NCI-H1694 (cell line): Measurements from ENCODE around the gene SIL1.
"Not testable (repeated sequence)": the region's sequence is repeated elsewhere in the genome, so short reads cannot be mapped to it uniquely, and the experiment has no call there.

Experiments
- DNase-seq: peaks from one replicate; lab custom pipeline; 2025; lab: John Stamatoyannopoulos, UW

Gene SIL1

DNA sequence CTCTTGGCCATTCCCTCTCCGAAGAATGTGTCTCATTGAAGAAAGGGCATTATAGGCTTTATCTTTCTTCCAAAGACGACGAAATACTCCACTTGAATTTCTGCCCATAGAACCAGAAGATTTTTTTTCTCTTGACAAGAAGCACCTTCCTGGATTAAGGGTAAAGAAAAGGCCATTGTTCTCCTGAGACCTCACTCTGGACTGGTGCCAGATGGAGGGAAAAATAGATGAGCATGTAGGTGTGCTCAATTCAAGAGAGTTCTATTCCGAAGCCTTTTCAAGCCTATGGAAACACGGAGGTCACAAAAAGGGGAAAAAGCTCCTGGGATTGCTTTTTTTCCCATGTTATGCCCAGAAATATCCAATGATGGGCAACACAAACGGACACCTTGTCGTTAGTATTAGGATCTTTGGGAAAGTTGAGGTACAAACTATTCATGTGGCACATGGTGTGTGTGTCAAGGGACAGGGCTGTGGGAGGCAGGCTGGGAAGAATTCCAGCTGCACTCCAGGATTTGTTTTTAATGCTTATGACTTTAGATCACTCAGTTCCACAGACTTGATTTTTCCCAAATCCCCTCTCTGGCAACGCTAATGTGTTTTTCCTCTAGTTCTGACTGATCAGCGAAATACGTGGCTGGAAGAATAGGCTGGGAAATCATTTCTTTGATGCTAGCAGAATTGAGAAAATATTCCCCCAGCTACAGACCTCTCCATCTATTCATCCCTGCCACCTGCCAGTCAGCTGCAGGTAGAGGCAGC is 89.9 kb downstream of the SIL1 start:
- no peak for DNase-seq

DNA sequence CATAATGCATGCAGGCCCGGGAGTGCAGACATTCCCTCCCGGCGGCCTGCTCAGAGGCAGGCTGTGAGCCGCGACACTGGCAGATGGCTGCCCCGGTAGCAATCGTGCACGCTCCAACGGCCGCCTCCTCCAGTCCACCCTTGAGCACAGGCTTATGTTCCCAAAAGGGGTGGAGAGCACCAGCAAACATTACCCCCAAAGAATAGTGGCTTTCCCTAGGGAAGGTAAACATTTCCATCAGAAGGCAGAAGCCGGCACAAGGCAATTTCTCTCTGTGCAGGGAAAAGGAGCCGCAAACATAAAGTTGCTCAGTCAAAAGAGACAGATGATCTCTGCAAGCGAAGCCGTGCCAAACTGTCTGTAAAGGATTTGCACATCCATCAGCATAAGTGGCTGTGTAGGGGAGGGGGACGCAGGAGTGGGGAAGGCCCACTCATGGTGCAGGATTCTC is 92.5 kb downstream of the SIL1 start:
- peak; percentile 84 for DNase-seq

DNA sequence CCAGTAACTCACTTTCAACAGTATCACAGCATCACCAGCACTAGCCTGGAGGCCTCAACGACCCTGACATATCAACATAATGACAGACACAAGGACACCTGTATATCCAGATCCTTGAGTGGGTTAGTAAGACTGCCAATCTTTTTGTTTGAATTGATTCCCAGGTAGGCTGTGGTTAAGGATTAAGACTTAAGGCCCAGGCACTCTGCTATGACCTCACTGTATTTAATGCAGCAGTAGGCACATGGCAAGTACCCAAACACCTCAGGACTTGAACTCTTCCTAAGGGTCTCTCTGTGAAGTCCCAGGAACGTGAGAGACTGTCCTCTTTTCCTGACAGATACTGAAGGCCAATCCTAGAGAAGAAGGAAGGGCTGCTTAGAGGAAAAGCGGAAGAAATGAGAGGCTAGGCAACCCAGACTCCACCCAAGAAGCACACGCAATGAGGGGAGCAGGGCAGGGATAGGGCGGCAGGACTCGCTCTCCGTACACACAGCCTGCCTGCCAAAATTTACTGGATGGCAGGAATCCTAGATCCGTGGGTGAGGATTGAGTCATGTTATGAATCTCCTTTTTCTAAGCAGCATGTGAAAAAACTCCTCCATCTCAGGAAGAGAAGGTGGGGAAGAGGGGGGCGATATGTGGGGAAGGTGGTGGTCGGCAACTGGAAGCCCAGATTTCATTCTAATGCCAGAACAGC is 93.4 kb downstream of the SIL1 start:
- peak; percentile 50 for DNase-seq

DNA sequence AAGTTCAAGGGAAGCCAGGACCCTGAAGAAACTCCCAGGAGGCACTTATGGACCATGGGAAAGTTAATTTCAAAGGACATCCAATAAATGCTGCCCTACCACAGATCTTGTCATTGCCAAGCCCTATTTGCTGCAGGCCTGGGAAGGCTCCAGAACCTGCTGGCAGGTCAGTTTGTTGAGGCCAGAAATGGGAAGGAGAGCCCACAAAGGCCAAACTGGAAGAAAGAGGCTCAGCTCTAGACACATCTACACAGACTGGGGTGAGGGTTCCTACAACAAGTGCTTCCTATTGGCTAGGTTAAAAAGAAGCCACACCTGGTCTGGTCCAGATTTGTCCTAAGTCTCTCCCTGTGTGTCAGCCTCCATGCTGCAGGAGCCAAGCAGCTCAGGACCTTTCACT is 94.4 kb downstream of the SIL1 start:
- no peak for DNase-seq

DNA sequence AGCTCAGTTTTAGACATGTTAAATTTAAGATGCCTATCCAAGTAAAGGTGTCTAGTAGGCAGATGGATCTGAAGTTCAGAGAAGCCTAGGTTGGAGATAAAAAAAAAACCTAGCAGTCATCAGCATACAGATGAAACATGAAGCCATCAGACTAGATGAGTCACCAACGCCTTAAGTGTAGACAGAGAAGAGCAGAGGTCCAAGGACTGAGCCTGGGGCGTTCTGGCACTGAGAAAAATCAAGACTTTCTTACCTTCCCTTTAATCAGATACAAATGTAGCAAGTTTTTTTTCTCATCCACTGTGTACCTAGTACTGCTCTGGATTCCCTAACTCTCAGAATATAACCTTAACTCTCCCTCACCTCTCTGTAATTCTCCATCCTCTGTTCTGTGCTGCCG is 97.3 kb downstream of the SIL1 start:
- no peak for DNase-seq

DNA sequence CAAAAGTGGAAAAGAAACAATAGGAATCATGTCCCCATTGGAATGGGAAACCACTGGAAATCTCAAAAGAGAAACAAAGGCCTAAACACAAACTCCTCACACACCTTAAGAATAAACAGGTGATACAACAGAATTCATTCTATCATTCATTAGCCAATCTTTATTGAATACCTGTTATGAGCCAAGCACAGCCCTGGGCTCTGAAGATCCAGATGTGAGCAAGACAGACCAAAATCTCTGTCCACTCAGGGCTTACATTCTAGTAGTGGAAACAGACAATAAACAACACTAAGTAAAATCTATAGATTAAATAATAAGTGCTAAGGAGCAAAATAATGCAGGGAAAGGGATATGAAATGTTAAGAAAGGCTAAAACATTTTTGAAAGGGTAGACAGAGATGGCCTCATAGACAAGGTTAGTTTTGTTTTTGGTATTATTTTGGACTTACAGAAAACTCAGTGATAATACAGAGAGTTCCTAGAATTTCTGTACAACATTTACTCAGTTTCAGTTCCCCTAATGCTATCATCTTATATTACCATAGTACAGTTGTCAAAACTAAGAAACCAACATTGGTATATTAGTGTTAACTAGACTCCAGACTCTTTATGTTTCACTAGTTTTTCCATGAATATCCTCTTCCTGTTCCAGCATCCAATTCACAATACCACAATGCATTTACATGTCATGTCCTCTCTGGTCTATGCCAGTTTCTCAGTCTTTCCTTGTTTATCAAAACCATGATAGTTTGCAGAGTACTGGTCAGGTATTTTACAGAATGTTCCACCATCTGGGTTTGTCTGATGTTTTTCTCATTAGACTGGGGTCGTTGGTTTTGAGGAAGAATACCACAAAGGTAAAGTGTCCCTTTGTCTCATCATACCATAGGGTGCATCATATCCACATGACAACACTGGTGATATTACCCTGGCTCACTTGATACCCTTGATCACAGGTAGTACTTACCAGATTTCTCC is 103.7 kb downstream of the SIL1 start:
- DNase-seq: no peak

DNA sequence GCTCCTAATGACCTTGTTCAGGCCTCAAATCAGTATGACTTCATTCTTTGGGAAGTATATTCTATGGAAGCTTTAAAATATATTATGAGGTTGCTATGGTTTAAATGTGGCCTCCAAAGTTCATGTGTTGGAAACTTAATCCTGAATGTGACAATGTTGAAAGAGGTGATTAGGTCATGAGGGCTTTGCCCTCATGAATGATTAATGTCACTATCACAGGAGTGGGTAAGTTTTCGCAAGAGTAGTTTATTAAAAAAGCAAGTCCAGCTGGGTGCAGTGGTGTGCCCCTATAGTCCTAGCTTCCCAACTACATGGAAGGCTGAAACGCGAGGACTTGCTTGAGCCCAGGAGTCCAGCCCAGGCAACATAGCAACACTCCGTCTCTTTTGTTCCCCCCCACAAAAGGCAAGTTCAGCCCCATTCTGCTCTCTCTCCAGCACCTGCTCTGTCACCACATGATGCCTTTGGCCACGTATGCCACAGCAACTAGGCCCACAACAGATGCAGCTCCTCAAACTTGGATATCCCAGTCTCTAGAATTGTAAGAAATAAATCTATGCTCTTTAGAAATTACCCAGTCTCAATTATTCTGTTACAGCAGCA is 105.3 kb downstream of the SIL1 start:
- DNase-seq: no peak

DNA sequence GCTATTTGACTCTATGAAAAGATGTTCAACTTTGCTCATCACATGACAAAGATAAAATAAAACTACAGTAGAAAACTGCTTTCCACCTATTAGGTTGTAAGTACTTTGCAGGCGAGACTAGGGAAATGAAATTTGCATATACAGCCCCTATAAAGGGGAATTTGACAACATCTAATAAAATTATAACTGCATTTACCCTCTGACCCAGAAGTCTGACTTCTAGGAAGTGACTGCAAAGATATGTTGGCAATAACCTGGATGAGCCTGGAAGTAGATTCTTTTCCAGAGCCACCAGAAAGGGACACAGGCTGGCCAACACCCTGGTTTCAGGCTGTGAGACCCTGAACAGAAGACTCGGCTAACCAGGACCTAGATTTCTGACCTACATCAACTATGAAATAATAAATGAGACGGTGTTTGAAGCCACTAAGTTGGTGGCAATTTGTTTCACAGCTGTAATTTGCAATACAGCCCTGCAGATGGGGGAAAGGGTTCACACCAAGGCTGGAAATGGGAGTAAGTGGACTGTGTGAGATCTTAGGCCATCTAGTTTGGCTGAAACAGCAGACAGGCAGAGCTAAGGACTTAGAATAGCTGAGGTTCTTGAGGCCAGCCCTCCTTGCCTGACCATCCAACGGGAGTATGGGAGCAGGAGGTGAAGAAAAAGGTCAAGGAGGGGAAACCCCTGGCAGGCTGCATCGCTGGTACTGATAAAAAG is 106.6 kb downstream of the SIL1 start:
- no peak for DNase-seq

DNA sequence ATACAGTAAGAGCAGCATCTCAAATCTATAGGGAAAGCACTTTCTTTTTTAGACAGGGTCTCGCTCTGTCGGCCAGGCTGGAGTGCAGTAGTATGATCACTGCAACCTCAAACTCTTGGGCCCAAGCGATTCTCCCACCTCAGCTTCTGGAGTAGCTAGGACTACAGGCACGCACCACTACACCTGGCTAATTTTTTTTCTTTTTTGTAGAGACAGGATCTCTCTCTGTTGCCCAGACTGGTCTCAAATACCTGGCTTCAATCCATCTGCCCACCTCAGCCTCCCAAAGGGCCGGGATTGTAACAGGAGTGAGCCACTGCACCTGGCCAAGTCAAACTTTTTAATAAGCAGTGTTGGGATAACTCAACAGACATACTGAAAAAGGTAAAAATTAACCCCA is 107.6 kb downstream of the SIL1 start:
- no peak for DNase-seq

DNA sequence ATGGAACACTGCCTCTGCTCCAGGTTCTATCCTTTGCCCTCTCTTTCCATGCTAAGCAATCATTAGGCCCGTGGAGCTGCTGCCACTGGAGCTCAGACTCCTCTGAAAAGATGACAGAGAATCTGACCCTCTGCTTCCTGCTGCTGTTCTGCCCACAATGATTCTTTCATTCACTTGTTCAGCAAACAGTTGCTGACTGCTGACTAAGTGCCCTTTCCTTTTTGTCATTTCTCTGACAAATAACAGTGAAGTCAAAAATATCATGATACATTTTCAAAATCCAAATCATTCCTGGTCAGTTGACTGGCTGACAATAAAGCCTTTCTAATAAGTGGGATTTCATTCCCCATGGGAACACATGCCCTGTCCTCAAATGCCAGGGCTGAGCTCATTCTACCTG is 110.1 kb downstream of the SIL1 start:
- no peak for DNase-seq

DNA sequence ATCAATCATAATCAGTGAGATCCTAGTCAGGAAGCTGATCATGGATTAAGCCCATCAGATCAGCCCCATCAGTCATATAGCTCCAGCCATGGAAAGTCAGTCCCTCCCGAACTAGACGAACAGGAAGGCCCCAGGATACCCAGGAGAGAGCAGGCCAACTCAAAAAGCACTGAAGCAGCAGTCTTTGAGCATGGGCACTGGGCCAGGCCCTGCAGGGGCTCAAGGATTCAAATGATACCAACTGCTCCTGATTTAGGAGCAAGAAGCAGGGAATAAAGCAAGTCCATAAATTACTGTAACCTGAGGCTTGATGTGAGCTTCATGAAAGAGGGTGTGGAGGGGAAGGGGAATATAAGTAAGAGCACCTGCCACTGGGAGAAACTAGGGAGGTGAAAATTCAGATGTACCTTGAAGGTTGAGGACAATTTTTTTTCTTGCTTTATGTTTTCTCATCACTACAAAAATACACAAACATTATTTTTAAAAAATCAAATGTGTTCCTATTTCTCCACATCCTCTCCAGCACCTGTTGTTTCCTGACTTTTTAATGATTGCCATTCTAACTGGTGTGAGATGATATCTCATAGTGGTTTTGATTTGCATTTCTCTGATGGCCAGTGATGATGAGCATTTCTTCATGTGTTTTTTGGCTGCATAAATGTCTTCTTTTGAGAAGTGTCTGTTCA is 115.2 kb downstream of the SIL1 start:
- DNase-seq: no peak

DNA sequence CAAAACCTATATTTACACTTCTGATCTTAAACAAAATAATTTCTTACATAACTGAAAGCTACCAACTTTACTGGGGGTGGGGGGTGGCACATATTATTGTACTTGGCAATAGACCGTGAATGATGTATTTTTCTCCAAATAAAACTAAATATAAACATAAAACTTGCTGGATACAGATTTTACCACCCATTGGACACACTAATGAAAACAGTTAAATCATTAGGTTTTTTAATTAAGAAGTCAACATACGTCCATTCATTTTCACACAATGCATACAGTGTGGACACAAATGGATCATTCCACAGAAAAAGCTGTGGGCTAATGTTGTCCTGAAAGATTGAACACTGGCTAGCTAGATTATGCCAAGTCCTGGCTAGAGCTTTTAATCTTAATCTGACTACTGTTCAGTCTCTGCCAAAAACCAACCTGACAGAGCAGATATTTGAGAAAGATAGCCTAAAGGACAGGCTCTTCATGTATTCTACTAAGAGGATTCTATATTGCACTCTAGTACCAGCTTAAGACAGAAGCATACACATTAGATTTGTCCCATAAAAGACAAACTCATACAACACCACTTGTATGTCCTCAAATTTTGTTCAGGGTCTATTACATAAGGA is 118.1 kb downstream of the SIL1 start:
- no peak for DNase-seq

DNA sequence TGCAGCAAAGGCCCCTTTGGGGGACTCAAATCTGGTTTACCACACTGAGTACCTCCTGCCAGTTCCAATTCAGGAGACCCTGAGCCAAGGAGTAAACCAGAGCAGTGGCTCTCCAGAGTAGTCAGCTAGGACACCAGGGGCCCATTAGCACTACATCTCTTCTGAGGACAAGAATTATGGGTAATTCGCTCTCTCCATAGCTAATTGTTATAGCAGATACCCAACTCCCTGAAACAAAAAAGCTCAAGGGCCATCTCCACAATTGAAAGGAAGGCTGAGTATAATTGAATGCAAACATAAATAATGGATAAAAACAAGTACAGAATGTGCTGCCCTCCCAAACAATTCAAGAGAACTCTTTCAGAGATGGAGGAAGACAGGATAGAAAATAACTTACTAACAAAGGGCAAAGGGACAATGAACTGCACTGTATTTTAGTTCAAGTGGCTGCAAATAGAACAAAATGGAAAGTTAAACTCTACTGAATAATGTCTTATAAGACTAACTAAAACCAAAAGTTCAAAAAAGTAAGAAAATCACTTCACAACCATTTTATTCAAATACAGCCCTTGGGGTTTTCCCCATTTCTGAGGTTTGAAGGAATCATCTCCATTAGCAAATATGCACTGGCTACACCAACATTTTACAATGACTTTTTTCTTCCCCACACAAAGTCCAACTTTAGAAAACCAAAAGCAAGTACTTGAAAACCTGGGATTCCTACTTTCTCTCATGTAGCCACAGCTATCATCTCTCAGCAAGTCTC is 118.8 kb downstream of the SIL1 start:
- DNase-seq: no peak

DNA sequence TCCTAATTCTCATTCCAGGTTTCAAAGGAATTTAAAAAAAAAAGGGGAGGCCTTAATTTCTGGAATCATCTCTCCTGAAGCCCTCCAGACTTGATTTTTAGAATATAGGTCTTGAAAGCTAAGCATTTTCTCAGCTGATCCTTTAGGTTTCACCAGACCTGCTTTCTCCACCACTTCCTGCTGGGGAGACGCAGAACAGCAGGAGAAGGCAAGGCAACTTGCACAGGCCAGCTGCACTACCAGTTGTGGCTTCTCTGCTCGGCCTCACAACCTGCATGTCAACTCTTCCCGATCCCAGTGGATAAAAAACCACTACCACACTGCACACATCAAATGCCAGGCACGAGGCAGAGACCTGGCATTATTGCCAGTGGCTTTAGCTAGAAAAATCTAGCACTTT is 119.8 kb downstream of the SIL1 start:
- no peak for DNase-seq

DNA sequence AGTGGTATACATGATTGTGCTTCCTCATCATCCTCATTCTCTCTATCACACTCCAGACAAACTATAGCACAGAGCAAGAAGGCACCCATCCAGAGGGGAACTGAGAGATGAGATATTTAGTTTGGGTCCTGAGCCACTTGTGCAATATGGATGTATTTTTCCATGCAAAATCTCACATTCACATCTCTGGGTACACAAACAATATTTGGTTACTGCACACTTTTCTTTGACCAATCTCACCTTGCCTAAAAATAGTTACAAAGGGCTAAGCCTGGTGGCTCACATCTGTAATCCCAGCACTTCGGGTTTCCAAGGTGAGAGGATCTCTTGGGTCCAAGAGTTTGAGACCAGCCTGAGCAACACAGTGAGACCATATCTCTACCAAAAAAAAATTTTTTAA is 120.3 kb downstream of the SIL1 start:
- no peak for DNase-seq

DNA sequence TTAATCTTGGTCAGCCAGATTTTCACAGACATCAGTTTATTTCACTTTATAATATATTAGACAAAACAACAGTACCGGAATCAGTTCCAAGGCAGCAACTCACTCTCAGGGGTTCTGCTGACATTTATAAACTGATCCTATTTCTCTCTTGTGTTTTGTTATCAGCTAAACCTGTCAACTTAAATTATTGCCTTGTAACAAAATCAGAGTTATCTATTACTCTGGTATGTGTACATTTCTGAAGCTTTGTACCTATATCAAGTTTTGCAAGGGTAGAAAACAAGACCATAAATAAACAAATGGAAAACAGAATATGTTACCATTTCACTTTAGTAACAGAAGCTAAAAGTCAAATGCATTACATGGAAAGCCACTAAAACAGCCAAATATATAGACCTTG is 122.1 kb downstream of the SIL1 start:
- DNase-seq: no peak

DNA sequence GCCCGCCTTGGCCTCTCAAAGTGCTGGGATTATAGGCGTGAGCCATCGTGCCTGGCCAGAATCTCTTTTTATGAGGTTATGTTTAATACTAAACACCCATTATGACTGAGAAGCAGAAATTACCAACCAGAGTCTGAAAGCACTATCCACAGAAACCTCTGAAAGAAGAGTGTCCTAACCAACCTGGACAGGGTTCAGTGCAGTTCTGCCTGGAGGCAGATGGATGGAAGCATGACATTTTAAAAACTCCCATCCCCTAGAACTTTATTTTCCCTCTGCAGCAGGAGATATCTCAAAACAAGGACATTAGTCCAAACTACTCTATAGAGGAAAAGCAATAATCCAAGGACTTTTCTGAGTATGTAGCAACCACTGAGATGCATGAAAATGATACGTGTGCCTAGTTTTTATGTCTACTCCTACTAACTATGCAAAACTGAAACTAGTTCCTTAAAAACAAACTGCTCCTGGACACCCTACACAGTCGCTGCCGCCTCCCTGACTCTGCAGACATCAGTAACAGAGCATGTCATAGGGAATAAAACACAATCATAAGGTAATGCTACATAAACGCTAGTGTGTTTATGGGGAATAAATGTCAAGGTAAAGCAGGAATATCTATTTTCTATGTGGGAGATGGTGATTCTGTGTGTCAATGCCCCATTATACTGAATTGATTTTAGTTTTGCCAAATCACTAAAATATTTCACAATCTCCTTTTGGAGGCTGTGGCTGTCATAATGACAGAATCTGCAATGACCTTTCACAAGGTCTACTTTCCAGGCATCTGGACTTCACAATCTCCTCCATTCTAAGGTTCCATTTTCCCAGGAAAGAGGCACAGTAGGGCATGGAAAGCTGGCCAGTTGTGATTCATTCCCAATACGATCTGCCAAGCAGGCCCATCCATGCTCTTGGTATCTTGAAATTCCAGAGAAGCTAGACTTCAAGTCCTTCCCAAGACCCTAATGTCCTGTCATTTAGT is 122.8 kb downstream of the SIL1 start:
- no peak for DNase-seq

DNA sequence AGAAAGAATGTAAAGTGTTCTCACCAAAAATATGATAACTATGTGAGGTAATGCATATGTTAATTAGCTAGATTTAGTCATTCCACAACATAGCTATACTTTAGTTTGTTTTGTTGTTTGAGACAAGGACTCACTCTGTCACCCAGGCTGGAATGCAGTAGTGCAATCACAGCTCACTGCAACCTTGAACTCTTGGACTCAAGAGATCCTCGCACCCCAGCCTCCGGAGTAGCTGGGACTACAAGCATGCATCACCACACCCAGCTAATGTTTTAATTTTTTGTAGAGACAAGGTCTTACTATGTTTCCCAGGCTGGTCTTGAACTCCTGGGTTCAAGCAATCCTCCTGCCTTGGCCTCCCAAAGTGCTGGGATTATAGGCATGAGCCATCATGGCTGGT is 124.2 kb downstream of the SIL1 start:
- not testable (repeated sequence) for DNase-seq
